Heart left ventricle (tissue), 13 donors: ENCODE data around the gene CNFN.

ENCODE experiments used
- POLR2A ChIP-seq, 2 donors: fragments of 450-650 bp; IDR thresholded peaks; one replicate each; pipeline ENCODE4 v1.6.1; 2017; ENCODE audit warnings: antibody characterized with exemption in 2 of 2, mild to moderate bottlenecking in 2 of 2, moderate library complexity in 2 of 2
- TF ChIP-seq, protein P1 (sequence below), 12 donors: fragments of 200-600 bp; sonication (generic) in 4 of 12; IDR thresholded peaks; one replicate each; pipeline versions ENCODE4 v1.5.0 to v1.8.0; 2018 to 2022; ENCODE audit warnings: antibody characterized with exemption in 12 of 12, mild to moderate bottlenecking in 5 of 12
- donor health status: ischemic (EF 13 %, LVEDD 7.1; RV severe dilation, severe dysfunction).
- donor health status: DM: no; HTN: yes; CAD: no.
- donor health status: DM: no; HTN: no; CAD: no.
- donor health status: ischemic (EF 25% LVEDD 6.9; RV normal size, moderate dysfunction).
- donor health status: ischemic (EF 25% LVEDD 5.7; RV mildly dilated, moderate dysfunction).
- donor health status: ischemic (EF 35%, LVEDD 5.7; RV mildly dilated, moderate dysfunction).
- donor health status: nonischemic (EF 11% LVEDD 7.7; RV severe dilation, severe dysfunction).
- donor health status: DM: yes; HTN: yes; CAD: no.
- donor health status: PGD.
- donor health status: ischemic (EF 29% LVEDD 5.4; RV normal size, mild dysfunction).
- donor health status: nonischemic (EF 23%, LVEDD 6.1; RV moderate dilation, normal function).

DNA sequence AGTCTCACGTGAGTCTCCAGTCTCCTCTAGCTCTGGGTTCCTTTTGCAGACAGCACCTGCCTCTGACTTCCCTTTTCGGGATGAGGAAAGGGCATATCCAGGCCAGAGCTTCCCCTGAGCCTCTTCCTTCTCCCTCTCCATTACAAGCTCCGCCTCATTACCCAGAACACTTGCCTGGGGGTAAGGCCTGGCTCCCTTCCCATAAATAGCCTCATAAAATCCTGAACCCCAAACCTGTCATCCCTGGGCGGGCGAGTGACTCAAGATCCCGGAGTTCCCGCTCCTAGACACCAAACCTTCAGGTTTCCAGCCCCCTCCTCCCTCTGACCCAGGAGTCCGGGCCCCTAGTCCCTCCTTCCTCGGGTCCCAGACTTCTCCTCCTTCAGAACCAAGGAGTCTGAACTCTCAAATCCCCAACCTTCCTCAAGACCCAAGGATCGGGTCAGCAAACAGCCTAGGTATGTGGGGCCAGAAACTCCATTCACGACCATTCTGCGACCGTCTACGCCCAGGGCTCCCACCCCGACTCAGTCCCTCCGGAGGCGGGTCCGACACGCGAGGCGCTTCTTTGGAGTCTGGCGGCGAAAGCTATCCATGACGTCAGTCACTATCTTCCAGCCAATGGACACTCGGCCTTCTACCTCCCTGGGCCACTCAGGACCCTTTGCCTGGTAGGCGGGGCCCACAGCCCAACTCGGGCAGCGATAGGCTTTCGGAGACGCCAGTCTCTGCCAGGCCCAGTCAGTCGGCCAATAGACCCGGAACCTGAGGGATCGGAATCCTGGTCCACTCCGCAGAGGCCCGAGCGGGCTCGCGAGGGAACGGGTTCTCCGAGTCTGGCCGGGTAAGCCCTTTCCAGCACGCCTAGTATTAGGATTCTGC lies 6.5 kb upstream of the CNFN start:
- TF ChIP-seq, protein P1, sequence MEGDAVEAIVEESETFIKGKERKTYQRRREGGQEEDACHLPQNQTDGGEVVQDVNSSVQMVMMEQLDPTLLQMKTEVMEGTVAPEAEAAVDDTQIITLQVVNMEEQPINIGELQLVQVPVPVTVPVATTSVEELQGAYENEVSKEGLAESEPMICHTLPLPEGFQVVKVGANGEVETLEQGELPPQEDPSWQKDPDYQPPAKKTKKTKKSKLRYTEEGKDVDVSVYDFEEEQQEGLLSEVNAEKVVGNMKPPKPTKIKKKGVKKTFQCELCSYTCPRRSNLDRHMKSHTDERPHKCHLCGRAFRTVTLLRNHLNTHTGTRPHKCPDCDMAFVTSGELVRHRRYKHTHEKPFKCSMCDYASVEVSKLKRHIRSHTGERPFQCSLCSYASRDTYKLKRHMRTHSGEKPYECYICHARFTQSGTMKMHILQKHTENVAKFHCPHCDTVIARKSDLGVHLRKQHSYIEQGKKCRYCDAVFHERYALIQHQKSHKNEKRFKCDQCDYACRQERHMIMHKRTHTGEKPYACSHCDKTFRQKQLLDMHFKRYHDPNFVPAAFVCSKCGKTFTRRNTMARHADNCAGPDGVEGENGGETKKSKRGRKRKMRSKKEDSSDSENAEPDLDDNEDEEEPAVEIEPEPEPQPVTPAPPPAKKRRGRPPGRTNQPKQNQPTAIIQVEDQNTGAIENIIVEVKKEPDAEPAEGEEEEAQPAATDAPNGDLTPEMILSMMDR (IDR thresholded peaks at IDR 0.05): no peak
- TF ChIP-seq POLR2A (IDR thresholded peaks at IDR 0.05): peak in 1 of 2 donors; percentile 90
